Endothelial cell of umbilical vein (primary cell): ENCODE data around the gene KCNQ1OT1. TPM values are rescaled to one million over a fixed set of nuclear protein-coding genes. Genes with fewer than 3 reads are reported as not detected.

Experiments used
- BruUV-seq: library from RNA; stranded (reverse); fragments of 400-500 nt; replicated peaks from 2 replicates; lab custom pipeline; 2021; lab: Mats Ljungman, UMichigan
- CTCF ChIA-PET: fragments of 300-600, 350-600 bp; sonication (Branson Sonifier 250); formaldehyde crosslinking; loops from one replicate; lab custom pipeline; 2021; ENCODE audit warnings: antibody characterized with exemption, inconsistent platforms; lab: Charles Lee
- POLR2A ChIA-PET: fragments of 300-600, 350-600 bp; sonication (Branson Sonifier 250); formaldehyde crosslinking; loops from one replicate; lab custom pipeline; 2021; ENCODE audit warnings: antibody characterized with exemption, inconsistent platforms; lab: Charles Lee
- DNase-seq: peaks from one replicate; pipeline ENCODE4 v3.0.0-alpha.2; 2011; ENCODE audit warnings: low read depth, low spot score
- FAIRE-seq: peaks from 2 replicates; lab custom pipeline; 2011; peaks lifted over from hg19 to GRCh38; lab: Jason Lieb, UNC
- H2AFZ ChIP-seq: 2 replicates; pipeline ENCODE4 v1.6.0; 2012; ENCODE audit warnings: low read depth, low read length, control low read depth, inconsistent platforms
- H3K27ac ChIP-seq: 2 replicates; pipeline ENCODE4 v1.5.1; 2011; ENCODE audit warnings: low read depth, mild to moderate bottlenecking, control low read depth, low read length, moderate library complexity; ENCODE audit not compliant: insufficient read depth
- H3K27me3 ChIP-seq, 2 experiments: 2 replicates each; pipeline versions ENCODE4 v1.6.0 to v1.6.1; 2011; ENCODE audit warnings: low read length in 2 of 2, mixed read lengths in 1 of 2; ENCODE audit not compliant: control insufficient read depth in 2 of 2, insufficient read depth in 2 of 2
- H3K36me3 ChIP-seq, 2 experiments: 2 replicates in 1 of 2; 3 replicates in 1 of 2; pipeline ENCODE4 v1.5.1; 2011; ENCODE audit warnings: low read length in 2 of 2, mild to moderate bottlenecking in 1 of 2, moderate library complexity in 1 of 2; ENCODE audit not compliant: control insufficient read depth in 2 of 2, insufficient read depth in 2 of 2; ENCODE audit errors: extremely low read depth in 1 of 2
- H3K4me1 ChIP-seq: 3 replicates; pipeline ENCODE4 v1.5.1; 2011; ENCODE audit warnings: mild to moderate bottlenecking, low read length; ENCODE audit not compliant: control insufficient read depth, insufficient read depth; ENCODE audit errors: extremely low read depth
- H3K4me2 ChIP-seq: 2 replicates; pipeline ENCODE4 v1.6.1; 2011; ENCODE audit warnings: low read length, control low read depth, mixed read lengths; ENCODE audit not compliant: insufficient read depth
- H3K4me3 ChIP-seq, 3 experiments: fragments of 200-600 bp in 1 of 3; sonication (generic), shearing (Covaris generic) in 1 of 3; replicated peaks in 1 of 3; 2 replicates each; pipeline ENCODE4 v1.5.1; 2011 to 2016; ENCODE audit warnings: control low read depth in 3 of 3, low read length in 3 of 3, mild to moderate bottlenecking in 2 of 3, inconsistent platforms in 1 of 3, low read depth in 1 of 3, moderate library complexity in 1 of 3; ENCODE audit not compliant: insufficient read depth in 1 of 3
- H3K79me2 ChIP-seq: 2 replicates; pipeline ENCODE4 v1.6.0; 2012; ENCODE audit warnings: low read length, inconsistent platforms; ENCODE audit not compliant: control insufficient read depth, insufficient read depth
- H3K9ac ChIP-seq: replicated peaks from 2 replicates; pipeline ENCODE3; 2011; ENCODE audit warnings: low read length, control low read depth; ENCODE audit not compliant: insufficient read depth; ENCODE audit errors: extremely low read depth
- H3K9me1 ChIP-seq: replicated peaks from 3 replicates; pipeline ENCODE4 v1.6.0; 2011; ENCODE audit warnings: mild to moderate bottlenecking, low read length; ENCODE audit not compliant: control insufficient read depth, insufficient read depth; ENCODE audit errors: extremely low read depth
- H3K9me3 ChIP-seq: replicated peaks from 2 replicates; pipeline ENCODE4 v1.5.1; 2012; ENCODE audit warnings: low read length, inconsistent platforms; ENCODE audit not compliant: control insufficient read depth, insufficient read depth
- H4K20me1 ChIP-seq: replicated peaks from 2 replicates; pipeline ENCODE3; 2011; ENCODE audit warnings: mild to moderate bottlenecking, low read length; ENCODE audit not compliant: control insufficient read depth, insufficient read depth; ENCODE audit errors: extremely low read depth
- CTCF ChIP-seq, 2 donors: IDR thresholded peaks; 1 replicate in 1 of 2; 2 replicates in 1 of 2; pipeline ENCODE4 v1.5.1; 2011; ENCODE audit warnings: low read length in 2 of 2, mild to moderate bottlenecking in 2 of 2, moderate library complexity in 2 of 2, control low read depth in 1 of 2, inconsistent platforms in 1 of 2, low read depth in 1 of 2; ENCODE audit not compliant: insufficient read depth in 1 of 2; ENCODE audit errors: extremely low read depth in 1 of 2
- EZH2 ChIP-seq: IDR thresholded peaks from 2 replicates; pipeline ENCODE4 v1.6.1; 2012; ENCODE audit warnings: borderline replicate concordance, low read depth, mild to moderate bottlenecking, moderate library complexity, low read length, inconsistent platforms; ENCODE audit not compliant: severe bottlenecking
- FOS ChIP-seq: IDR thresholded peaks from 2 replicates; pipeline ENCODE4 v1.6.1; 2011; ENCODE audit warnings: mild to moderate bottlenecking, low read length, moderate library complexity, borderline replicate concordance; ENCODE audit not compliant: insufficient read depth
- GATA2 ChIP-seq: IDR thresholded peaks from 2 replicates; pipeline ENCODE4 v1.7.0; 2011; ENCODE audit warnings: low read depth, mild to moderate bottlenecking, moderate library complexity, mixed read lengths, low read length; ENCODE audit not compliant: insufficient read length, insufficient read depth
- JUN ChIP-seq: IDR thresholded peaks from 2 replicates; pipeline ENCODE4 v1.6.1; 2011; ENCODE audit warnings: borderline replicate concordance, low read depth; ENCODE audit not compliant: insufficient read length, insufficient read depth
- MAX ChIP-seq: IDR thresholded peaks from 2 replicates; pipeline ENCODE4 v1.6.1; 2011; ENCODE audit not compliant: insufficient read depth, insufficient read length
- MYC ChIP-seq: IDR thresholded peaks from one replicate; pipeline ENCODE4 v1.6.1; 2011; ENCODE audit warnings: mild to moderate bottlenecking, low read depth, low read length
- POLR2A ChIP-seq: IDR thresholded peaks from 2 replicates; pipeline ENCODE4 v1.6.1; 2012; ENCODE audit warnings: low read depth, mild to moderate bottlenecking, control low read depth, low read length
- POLR2AphosphoS5 ChIP-seq: IDR thresholded peaks from 2 replicates; pipeline ENCODE4 v1.6.1; 2012; ENCODE audit warnings: low read depth, mild to moderate bottlenecking, control low read depth, low read length, moderate library complexity; ENCODE audit not compliant: insufficient read depth
- dilution Hi-C: fragments of 300-500 bp; cut with MboI; formaldehyde crosslinking; loops from one replicate; pipeline ENCODE4 v1.15.0; 2019; ENCODE audit warnings: low sequenced_read_pairs; ENCODE audit not compliant: extremely low pct_ligation_motif_present
- intact Hi-C: fragments of 100-400 bp; cut with micrococcal nuclease; formaldehyde crosslinking; loops from one replicate; pipeline ENCODE4 v1.10.0; 2022
- polyA plus RNA-seq, 4 experiments: library from polyadenylated mRNA; depleted of rRNA in 3 of 4; stranded (reverse) in 3 of 4; unstranded in 1 of 4; fragments of >200 nt; gene quantifications; 2 replicates each; pipeline versions ENCODE4 v1.2.1 to v1.2.3, GENCODE V29; 2011 to 2012; ENCODE audit warnings: missing spikeins in 1 of 4
- total RNA-seq: library from RNA; stranded (reverse); gene quantifications from 2 replicates; pipeline ENCODE4 v1.2.3, GENCODE V29; 2021

The KCNQ1OT1 gene
- total and polyA plus RNA-seq, 2 donors (not counting 3 experiments of a cell fraction or from before 2014, with no cell fraction given): 0.11 to 1.8 TPM

DNA sequence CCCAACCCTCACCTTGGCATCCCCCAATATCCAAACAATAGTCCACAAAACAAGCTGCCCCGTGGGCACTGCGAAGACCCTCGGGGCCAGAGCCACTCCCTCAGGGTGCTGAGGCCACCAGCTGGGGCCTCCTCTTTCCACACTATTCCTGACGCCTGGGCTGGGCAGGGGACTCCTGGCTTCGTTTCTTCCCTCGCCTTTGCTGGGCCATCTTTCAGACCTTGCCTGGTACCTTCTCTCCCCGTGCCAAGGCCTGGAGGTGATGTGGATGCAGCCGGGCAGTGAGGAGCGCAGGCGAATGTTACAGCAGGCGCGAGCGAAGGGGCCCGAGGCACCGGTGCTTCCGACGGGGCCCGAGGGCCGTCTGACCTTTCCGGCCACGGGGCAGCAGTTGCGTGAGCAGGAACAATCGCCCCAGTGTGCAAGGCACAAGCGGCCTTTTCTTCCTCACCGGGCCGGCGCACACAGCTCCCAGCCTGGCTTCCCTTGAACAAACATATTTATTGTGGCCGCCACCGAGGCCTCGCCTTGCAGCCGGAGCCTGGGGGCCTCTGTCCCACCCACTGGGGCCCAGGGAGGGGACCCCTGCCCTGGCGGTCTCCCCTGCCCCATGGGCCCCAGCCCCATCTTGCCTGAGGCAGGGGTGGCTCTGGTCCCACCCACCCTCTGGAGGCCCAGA, 32.6 kb upstream of the KCNQ1OT1 start:
- H3K9ac ChIP-seq: no peak overlapping the region
- no peaks in the 10 kb centered on the region for H3K36me3 ChIP-seq
- DNase-seq: no peak
- ChIA-PET CTCF (no interaction called here), POLR2A (no interaction called here)
- FAIRE-seq: no peak
- no peak overlapping the region for H3K4me2 ChIP-seq
- TF ChIP-seq POLR2AphosphoS5: no peak
- TF ChIP-seq POLR2A: no peak
- no peaks in the 10 kb centered on the region for H3K9me1 ChIP-seq
- no peaks in the 10 kb centered on the region for H3K27me3 ChIP-seq
- intact Hi-C loops (no loop called here), dilution Hi-C loops (no loop called here)
- H3K4me3 ChIP-seq: no peak overlapping the region
- no peaks in the 10 kb centered on the region for H4K20me1 ChIP-seq
- no peak overlapping the region for H2AFZ ChIP-seq
- no peaks in the 10 kb centered on the region for H3K9me3 ChIP-seq
- no peak overlapping the region for H3K27ac ChIP-seq
- H3K4me1 ChIP-seq: no peaks in the 10 kb centered on the region
- H3K79me2 ChIP-seq: no peaks in the 10 kb centered on the region
- BruUV-seq: no TSS peak

DNA sequence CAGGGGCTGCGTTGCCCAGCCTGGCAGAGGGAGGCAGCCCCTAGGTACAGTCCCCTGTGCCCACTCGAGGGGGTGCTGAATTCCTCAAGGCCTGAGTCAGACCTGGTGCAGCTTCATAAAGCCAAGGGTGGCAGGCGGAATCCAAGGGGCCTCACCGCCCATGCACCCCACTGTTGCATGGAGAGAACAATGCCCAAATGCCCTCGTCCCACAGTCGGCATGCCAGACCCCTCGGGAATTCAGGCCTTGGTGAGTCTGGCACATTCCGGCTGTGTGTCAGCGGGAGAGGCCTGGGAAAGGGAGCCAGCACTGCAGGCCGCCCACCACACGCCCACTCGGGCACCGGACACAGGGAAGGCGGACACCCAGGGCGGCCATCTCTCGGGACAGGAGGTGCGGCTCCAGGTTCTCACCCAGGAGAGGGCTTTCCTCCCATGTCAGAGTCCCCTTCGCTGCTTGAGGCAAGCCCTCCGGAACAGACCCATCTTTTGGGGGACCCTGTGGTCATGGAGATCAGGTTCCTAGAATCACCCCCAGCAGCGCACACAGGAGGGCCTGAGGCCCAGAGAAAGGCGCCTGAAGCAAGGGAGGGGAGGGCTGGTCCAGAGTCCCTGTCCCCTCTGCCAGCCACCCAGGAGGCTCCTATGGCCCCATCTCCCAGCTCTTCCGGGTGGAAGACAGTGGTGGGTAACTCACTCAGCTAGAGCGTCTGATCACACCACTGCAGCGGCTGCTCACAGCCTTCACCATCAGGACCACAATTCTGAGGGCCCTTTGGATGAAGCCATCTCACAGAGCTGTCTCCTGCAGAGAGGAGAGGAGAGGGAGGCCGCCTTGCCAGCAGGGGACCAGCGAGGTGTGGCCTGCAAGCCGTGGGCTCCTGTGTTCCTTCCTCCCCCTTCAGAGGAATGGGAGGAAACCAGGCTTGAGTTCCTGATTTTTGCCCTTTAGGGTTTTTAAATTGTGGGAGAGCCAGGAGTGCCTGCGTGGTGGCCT, 31.6 kb upstream of the KCNQ1OT1 start:
- no peak overlapping the region for H3K4me2 ChIP-seq
- H3K4me3 ChIP-seq: no peak overlapping the region
- H2AFZ ChIP-seq: no peak overlapping the region
- no peak overlapping the region for H3K27ac ChIP-seq
- no peaks in the 10 kb centered on the region for H3K4me1 ChIP-seq
- CTCF ChIA-PET: no interaction called here
- BruUV-seq: no TSS peak
- TF ChIP-seq POLR2AphosphoS5: no peak
- TF ChIP-seq MYC: no peak
- no peak for TF ChIP-seq JUN
- TF ChIP-seq FOS: no peak
- TF ChIP-seq EZH2: no peak
- no peak for TF ChIP-seq MAX
- TF ChIP-seq GATA2: no peak
- TF ChIP-seq CTCF (IDR thresholded peaks at IDR 0.05; ENCODE audit: extremely low read depth in 1 of 2, insufficient read depth in 1 of 2, low read depth in 1 of 2, low read length in 2 of 2): no peak
- TF ChIP-seq POLR2A: no peak
- dilution Hi-C loops (no loop called here), intact Hi-C loops (no loop called here)
- no peaks in the 10 kb centered on the region for H3K36me3 ChIP-seq
- H3K27me3 ChIP-seq: no peaks in the 10 kb centered on the region
- no peak for FAIRE-seq
- H3K9ac ChIP-seq: no peak overlapping the region
- no peaks in the 10 kb centered on the region for H3K9me3 ChIP-seq
- no peaks in the 10 kb centered on the region for H4K20me1 ChIP-seq
- H3K9me1 ChIP-seq: no peaks in the 10 kb centered on the region
- no peaks in the 10 kb centered on the region for H3K79me2 ChIP-seq
- no peak for DNase-seq
- POLR2A ChIA-PET: no interaction called here
